Fibroblast of the aortic adventitia (primary cell): ENCODE data around the gene BEAN1. TPM values are rescaled to one million over a fixed set of nuclear protein-coding genes. Genes with fewer than 3 reads are reported as not detected.

ENCODE experiments used
- DNase-seq: peaks from one replicate; pipeline ENCODE4 v3.0.0-alpha.2; 2010; ENCODE audit warnings: low read depth
- H3K4me3 ChIP-seq: 2 replicates; pipeline ENCODE4 v1.5.1; 2011; ENCODE audit warnings: low read depth, mild to moderate bottlenecking, control low read depth, low read length, moderate library complexity
- CTCF ChIP-seq: IDR thresholded peaks from 2 replicates; pipeline ENCODE4 v1.5.1; 2011; ENCODE audit warnings: mild to moderate bottlenecking, low read length, control low read depth, inconsistent platforms; ENCODE audit not compliant: insufficient read depth
- total RNA-seq: library from RNA; depleted of rRNA; stranded (reverse); fragments of >200 nt; gene quantifications from 2 replicates; pipeline ENCODE4 v1.2.3, GENCODE V29; 2012; ENCODE audit warnings: low replicate concordance

BEAN1 gene
- total RNA-seq, 1 donor, result 0.09 TPM

GRCh38 chr16:66485376-66485775 lies 58.3 kb downstream of the BEAN1 start:
- no peak overlapping the region for H3K4me3 ChIP-seq
- DNase-seq, result no peak
- TF ChIP-seq CTCF, result no peak

DNA sequence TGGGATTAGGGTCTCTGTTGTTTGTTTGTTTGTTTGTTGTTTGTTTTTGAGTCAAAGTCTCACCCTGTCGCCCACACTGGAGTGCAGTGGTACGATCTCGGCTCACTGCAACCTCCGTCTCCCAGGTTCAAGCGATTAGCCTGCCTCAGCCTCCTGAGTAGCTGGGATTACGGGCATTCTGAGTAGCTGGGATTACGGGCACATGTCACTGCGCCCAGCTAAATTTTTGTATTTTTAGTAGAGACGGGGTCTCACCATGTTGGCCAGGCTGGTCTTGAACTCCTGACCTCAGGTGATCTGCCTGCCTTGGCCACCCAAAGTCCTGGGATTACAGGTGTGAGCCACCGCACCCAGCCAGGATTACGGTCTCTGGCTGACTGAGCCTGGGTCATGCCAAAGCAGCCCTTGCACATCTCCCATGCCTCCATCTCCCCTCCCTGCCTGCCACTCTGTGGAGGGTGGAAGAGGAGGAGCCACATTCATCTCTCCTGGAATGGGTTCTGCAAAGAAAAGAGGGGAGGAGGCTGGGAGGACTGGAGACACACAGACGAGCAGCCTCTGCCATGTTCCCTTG lies 59.2 kb downstream of the BEAN1 start:
- no peak overlapping the region for H3K4me3 ChIP-seq
- TF ChIP-seq CTCF, result no peak
- no peak for DNase-seq

DNA sequence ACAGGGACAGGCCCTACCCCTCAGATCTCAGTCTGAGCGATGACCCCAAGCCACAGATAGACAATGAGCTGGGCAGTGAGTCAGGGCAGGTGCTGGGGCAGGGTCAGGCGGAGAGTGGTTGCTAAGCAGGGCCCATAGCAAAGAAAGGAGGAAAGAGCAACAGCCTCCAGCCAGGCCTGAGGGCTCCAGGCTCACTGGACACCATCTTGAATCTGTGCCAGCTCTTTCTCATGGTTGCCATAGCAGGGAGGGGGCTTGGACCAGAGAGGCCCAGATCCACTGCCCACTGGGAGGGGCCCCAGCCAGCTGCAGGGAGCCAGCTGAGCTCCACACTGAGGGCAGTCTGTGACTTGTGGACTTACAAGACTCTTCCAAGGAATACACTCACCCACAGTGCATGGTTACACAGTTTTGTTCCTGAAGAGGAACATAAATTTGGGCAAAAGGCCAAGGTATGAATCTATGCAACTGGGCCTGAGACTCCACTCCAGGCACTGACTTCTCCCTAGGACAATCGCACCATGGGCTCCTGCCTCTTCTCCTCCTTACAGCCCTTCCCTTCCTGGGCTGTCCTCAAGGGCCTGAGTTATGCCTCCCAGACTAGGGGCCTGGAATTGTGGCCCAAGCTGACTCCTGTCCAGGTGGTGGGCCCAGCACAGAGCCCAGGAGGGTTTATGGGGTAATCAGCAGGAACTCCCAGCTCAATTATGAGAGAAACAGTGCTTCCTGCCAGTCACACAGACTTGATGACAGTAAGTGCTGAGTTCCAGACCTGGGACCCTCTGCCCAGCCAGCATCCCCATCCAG lies 59.9 kb downstream of the BEAN1 start:
- no peak for TF ChIP-seq CTCF
- no peak overlapping the region for H3K4me3 ChIP-seq
- DNase-seq, result peak; percentile 95

GRCh38 chr16:66487580-66488275 lies 60.6 kb downstream of the BEAN1 start:
- DNase-seq, result no peak
- no peak overlapping the region for H3K4me3 ChIP-seq
- TF ChIP-seq CTCF, result no peak

- DNase-seq, result no peak
- no peak overlapping the region for H3K4me3 ChIP-seq
- TF ChIP-seq CTCF, result no peak
These were observed 61.4 kb downstream of the BEAN1 start for GRCh38 chr16:66488505-66488904.

- no peak for DNase-seq
- TF ChIP-seq CTCF, result no peak
- no peak overlapping the region for H3K4me3 ChIP-seq
These were observed 62.3 kb downstream of the BEAN1 start for GRCh38 chr16:66489385-66489784.
